Testis (tissue), 3 donors: ENCODE data around the gene EXOSC10. TPM values are rescaled to one million over a fixed set of nuclear protein-coding genes. Genes with fewer than 3 reads are reported as not detected.
"Not testable (repeated sequence)": the region's sequence is repeated elsewhere in the genome, so short reads cannot be mapped to it uniquely, and the experiment has no call there.

Experiments used
- DNase-seq: peaks from one replicate; pipeline ENCODE4 v3.0.0-alpha.2; 2019
- H3K27ac ChIP-seq, 2 donors: fragments of 200-600 bp; sonication (generic); one replicate each; pipeline ENCODE4 v1.5.1; 2019
- H3K27me3 ChIP-seq: fragments of 200-600 bp; sonication (generic); one replicate; pipeline ENCODE4 v1.5.1; 2019
- H3K36me3 ChIP-seq: fragments of 200-600 bp; sonication (generic); one replicate; pipeline ENCODE4 v1.5.1; 2017; ENCODE audit warnings: low read depth; ENCODE audit errors: missing control alignments
- H3K4me1 ChIP-seq: fragments of 200-600 bp; sonication (generic); one replicate; pipeline ENCODE4 v1.5.1; 2019
- H3K4me3 ChIP-seq, 2 donors: fragments of 200-600 bp; sonication (generic); one replicate each; pipeline ENCODE4 v1.5.1; 2017 to 2019
- H3K9me3 ChIP-seq: fragments of 200-600 bp; sonication (generic); one replicate; pipeline ENCODE4 v1.5.1; 2017
- POLR2A ChIP-seq: fragments of 450-650 bp; IDR thresholded peaks from one replicate; pipeline ENCODE4 v1.6.1; 2017; ENCODE audit warnings: antibody characterized with exemption, mild to moderate bottlenecking, moderate library complexity
- WGBS, 2 donors: methylation state at CpG; one replicate each; pipeline ENCODE4 v1.1.5; 2018; 5-methylcytosine and 5-hydroxymethylcytosine counted together
- intact Hi-C: fragments of 100-400 bp; cut with DNase I; formaldehyde crosslinking; loops from one replicate; pipeline ENCODE4 v1.15.1; 2023; ENCODE audit warnings: low total_unique reads
- polyA plus RNA-seq: library from polyadenylated mRNA; stranded (reverse); fragments of 350-450 nt; fragmentation: Illumina TruSeq; extraction: RNeasy Lipid Tissue Mini Kit (QIAGEN cat#74804); gene quantifications from one replicate; pipeline ENCODE4 v1.2.3, GENCODE V29; 2014; ENCODE audit warnings: low read depth, low replicate concordance; ENCODE audit not compliant: insufficient read depth
- total RNA-seq, 2 donors: library from RNA; depleted of rRNA; stranded (reverse); fragments of >200 nt; gene quantifications; one replicate each; pipeline ENCODE4 v1.2.3, GENCODE V29; 2016
- TF ChIP-seq, protein P1 (sequence below), 3 experiments: fragments of 450-650 bp in 2 of 3; fragments of 200-600 bp in 1 of 3; sonication (generic) in 1 of 3; IDR thresholded peaks; one replicate each; pipeline ENCODE4 v1.5.1; 2016 to 2019; ENCODE audit warnings: antibody characterized with exemption in 3 of 3, mild to moderate bottlenecking in 2 of 3, moderate library complexity in 1 of 3

The EXOSC10 gene
- total and polyA plus RNA-seq, 3 donors from 2014 or later = 67.5 to 78.8 (median 78.4) TPM

DNA sequence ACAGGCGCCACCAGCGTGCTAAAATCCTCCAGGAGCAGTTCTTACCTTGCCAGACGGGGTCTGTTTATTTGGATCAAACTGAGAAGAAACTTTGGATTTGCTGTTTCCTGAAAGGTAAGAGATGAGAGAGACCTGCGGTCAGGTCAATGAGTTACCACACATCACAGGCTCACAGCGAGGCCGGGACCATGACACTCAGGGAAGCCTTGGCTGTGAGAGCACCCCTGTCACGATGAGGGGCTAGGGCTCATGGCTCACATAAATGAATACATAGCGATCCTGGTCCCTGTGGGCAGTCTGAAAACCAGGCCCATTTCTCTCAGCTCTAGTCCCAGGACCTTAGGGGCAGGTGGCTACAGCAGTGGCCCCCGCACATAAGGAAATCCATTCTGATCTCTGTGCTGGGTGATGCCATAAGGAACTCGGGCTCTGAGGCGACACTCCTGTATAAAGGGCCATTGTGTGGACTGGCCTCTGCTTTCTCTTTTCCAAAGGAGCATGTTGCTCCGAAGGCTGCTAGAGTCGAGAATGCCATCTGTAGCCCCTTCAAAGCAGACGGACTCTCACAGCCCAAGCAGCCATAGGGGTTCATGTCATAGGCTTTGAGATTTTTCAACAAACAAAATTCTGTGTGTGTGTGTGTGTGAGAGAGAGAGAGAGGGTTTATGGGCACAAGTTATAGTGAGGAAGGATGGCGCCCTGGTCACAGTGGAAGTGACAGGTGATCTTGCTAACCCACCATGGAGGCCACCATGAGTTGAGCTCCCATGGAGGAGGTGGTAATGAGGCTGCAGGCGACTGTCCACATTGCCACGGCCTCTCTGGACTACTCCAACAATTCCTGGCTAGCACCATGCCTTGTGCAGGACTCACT lies 30.8 kb downstream of the EXOSC10 start:
- no peak overlapping the region for H3K27ac ChIP-seq
- 89 to 97% methylated on average over 11 to 17 of the region's 17 CpGs for WGBS, 2 donors
- DNase-seq = peak; percentile 12
- intact Hi-C loops = no loop called here
- H3K27me3 ChIP-seq = no peaks in the 10 kb centered on the region
- TF ChIP-seq, protein P1, sequence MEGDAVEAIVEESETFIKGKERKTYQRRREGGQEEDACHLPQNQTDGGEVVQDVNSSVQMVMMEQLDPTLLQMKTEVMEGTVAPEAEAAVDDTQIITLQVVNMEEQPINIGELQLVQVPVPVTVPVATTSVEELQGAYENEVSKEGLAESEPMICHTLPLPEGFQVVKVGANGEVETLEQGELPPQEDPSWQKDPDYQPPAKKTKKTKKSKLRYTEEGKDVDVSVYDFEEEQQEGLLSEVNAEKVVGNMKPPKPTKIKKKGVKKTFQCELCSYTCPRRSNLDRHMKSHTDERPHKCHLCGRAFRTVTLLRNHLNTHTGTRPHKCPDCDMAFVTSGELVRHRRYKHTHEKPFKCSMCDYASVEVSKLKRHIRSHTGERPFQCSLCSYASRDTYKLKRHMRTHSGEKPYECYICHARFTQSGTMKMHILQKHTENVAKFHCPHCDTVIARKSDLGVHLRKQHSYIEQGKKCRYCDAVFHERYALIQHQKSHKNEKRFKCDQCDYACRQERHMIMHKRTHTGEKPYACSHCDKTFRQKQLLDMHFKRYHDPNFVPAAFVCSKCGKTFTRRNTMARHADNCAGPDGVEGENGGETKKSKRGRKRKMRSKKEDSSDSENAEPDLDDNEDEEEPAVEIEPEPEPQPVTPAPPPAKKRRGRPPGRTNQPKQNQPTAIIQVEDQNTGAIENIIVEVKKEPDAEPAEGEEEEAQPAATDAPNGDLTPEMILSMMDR (IDR thresholded peaks at IDR 0.05) = no peak
- no peak for TF ChIP-seq POLR2A
- no peaks in the 10 kb centered on the region for H3K4me1 ChIP-seq
- H3K9me3 ChIP-seq = no peaks in the 10 kb centered on the region
- H3K36me3 ChIP-seq = no peaks in the 10 kb centered on the region
- H3K4me3 ChIP-seq = no peak overlapping the region

DNA sequence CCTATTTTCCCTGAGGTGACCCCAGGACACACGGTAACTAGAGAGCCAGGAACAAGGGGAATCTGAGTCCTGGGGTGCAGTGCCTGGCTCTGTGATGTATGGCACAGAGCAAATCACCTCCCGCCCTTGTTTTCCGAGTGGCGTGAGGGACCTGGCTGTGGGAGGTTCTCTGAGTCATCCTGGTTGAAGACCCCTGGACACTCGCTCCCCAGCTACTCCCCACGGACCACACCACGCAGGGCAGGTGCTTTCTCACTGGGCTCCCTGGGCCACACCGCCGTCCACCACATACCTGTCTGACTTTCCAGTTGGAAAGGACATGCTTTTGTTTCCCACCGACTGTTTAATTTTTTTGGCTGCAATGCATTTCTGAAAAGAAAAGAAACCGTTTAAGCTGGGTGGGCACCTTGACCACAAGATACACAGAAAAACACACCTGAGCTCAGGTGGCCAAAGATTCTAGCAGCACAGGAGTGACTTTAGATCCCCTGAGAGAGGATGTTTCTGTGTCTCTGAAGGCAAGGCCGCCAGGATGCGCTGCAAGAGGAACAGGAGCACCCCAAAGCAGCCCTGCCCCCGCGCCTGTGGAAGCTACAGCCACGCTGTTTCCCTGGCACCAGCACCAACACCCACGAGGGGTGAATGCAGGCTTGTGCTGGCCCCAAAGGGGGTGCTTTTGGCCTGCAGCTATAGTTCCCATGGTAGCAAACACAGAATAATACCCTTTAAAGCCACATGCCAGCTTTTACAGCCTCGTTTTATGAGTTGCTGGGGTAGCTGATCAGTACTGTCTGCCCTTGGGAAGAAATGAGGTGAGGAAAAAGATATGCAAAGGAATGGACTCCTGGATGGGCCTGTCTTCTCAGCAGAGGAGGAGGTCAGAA lies 31.7 kb downstream of the EXOSC10 start:
- peak; percentile 10 for DNase-seq
- no peak overlapping the region for H3K4me3 ChIP-seq
- H3K9me3 ChIP-seq = no peaks in the 10 kb centered on the region
- H3K4me1 ChIP-seq = no peaks in the 10 kb centered on the region
- 83 to 91% methylated on average over 18 of the region's 18 CpGs for WGBS, 2 donors
- H3K27me3 ChIP-seq = no peaks in the 10 kb centered on the region
- intact Hi-C loops = no loop called here
- H3K36me3 ChIP-seq = no peaks in the 10 kb centered on the region
- TF ChIP-seq POLR2A = no peak
- TF ChIP-seq, protein P1 (IDR thresholded peaks at IDR 0.05) = no peak
- H3K27ac ChIP-seq = no peak overlapping the region

DNA sequence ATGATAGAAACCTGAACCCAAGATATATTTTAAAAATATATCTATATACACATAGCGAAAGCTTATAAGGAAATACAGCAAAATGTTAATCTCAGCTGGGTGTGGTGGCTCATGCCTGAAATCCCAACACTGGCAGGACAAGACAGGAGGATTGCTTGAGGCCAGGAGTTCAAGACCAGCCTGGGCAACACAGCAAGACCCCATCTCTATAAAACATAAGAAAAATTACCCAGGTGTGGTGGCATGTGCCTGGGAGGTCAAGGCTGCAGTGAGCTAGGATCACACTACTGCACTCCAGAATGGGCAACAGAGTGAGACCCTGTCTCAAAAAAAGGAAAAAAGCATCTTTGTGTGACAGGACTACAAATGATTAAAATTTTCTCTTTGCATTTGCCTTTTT lies 33.9 kb downstream of the EXOSC10 start:
- H3K36me3 ChIP-seq = no peaks in the 10 kb centered on the region
- WGBS, 2 donors = 97 to 100% methylated on average over 1 of the region's 1 CpG
- no peaks in the 10 kb centered on the region for H3K27me3 ChIP-seq
- H3K9me3 ChIP-seq = no peaks in the 10 kb centered on the region
- H3K4me1 ChIP-seq = peaks cover 3% of the 10 kb centered on the region
- no peak overlapping the region for H3K27ac ChIP-seq
- no peak for DNase-seq
- TF ChIP-seq, protein P1 (IDR thresholded peaks at IDR 0.05) = no peak
- TF ChIP-seq POLR2A = no peak
- intact Hi-C loops = no loop called here
- H3K4me3 ChIP-seq = no peak overlapping the region

DNA sequence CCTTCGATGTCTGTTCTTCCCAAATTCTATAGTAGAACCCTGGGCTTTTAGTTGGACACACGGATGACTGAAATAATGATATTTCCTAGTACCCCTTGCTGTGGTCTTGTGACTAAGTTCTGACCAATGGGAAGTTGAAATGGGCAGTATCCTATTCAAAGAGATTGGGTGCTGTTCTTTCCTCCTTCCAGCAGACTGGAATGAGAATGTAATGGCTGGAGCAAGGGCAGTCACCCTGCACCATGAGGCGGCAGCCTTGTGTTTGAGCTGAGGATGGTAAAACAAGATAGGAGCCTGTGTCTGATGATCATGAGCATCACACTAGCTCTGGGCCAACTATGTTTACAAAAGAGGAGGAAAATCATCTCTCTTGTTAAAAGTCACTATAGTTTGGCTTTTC lies 34.7 kb downstream of the EXOSC10 start:
- peaks cover 5% of the 10 kb centered on the region for H3K4me1 ChIP-seq
- no peak overlapping the region for H3K27ac ChIP-seq
- H3K4me3 ChIP-seq = no peak overlapping the region
- 91 to 99% methylated on average over 3 of the region's 3 CpGs for WGBS, 2 donors
- DNase-seq = no peak
- H3K36me3 ChIP-seq = no peaks in the 10 kb centered on the region
- intact Hi-C loops = no loop called here
- no peaks in the 10 kb centered on the region for H3K9me3 ChIP-seq
- H3K27me3 ChIP-seq = no peaks in the 10 kb centered on the region
- no peak for TF ChIP-seq POLR2A
- TF ChIP-seq, protein P1 (IDR thresholded peaks at IDR 0.05) = no peak

DNA sequence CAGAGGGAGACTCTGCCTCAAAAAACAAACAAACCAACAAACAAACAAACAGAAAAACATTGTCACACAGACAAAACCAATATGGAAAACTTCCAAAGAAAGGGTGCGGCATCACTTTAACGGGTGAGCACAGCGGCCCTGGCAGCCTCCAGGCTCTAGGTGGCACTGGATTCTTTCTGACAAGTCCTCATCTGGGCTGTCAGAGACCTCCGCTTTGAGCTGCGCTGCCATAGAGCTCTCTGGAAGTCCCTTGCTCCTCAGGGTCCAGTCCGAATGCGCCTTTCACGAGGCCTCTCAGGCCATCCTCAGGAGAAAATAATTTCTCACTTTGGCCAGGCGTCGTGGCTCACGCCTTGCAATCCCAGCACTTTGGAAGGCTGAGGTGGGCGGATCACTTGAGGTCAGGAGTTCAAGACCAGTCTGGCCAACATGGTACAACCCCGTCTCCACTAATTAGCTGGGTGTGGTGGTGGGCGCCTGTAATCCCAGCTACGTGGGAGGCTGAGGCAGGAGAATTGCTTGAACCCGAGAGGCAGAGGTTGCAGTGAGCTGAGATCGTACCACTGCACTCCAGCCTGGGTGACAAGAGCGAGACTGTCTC lies 35.6 kb downstream of the EXOSC10 start:
- H3K36me3 ChIP-seq, DNase-seq, H3K4me3 ChIP-seq, H3K27ac ChIP-seq, H3K27me3 ChIP-seq, H3K4me1 ChIP-seq, intact Hi-C loops, H3K9me3 ChIP-seq: not testable (repeated sequence)
- 75 to 77% methylated on average over 18 of the region's 18 CpGs for WGBS, 2 donors
